Uterus (tissue), 4 donors: ENCODE measurements around the gene MADCAM1. TPM values are rescaled to one million over a fixed set of nuclear protein-coding genes. Genes with fewer than 3 reads are reported as not detected.
A peak's percentile ranks its signal among the peaks of the same experiment; 100 is the strongest.

Source experiments
- DNase-seq, 2 donors: peaks; one replicate each; pipeline ENCODE4 v3.0.0-alpha.2; 2019 to 2020
- H3K27ac ChIP-seq, 2 donors: fragments of 200-600 bp; sonication (generic); 1 replicate in 1 of 2; 2 replicates in 1 of 2; pipeline ENCODE4 v1.5.1; 2016 to 2018
- H3K27me3 ChIP-seq, 2 donors: fragments of 200-600 bp; sonication (generic); one replicate each; pipeline ENCODE4 v1.5.1; 2018 to 2019; ENCODE audit warnings: control low read depth in 1 of 2
- H3K36me3 ChIP-seq, 2 donors: fragments of 200-600 bp; sonication (generic); one replicate each; pipeline ENCODE4 v1.5.1; 2019; ENCODE audit warnings: control low read depth in 1 of 2
- H3K4me1 ChIP-seq, 2 donors: fragments of 200-600 bp; sonication (generic); one replicate each; pipeline ENCODE4 v1.5.1; 2018 to 2019; ENCODE audit warnings: control low read depth in 1 of 2
- H3K4me3 ChIP-seq, 2 donors: fragments of 200-600 bp; sonication (generic); 1 replicate in 1 of 2; 2 replicates in 1 of 2; pipeline ENCODE4 v1.5.1; 2018 to 2019; ENCODE audit warnings: mild to moderate bottlenecking in 1 of 2
- H3K9me3 ChIP-seq, 2 donors: fragments of 200-600 bp; sonication (generic); one replicate each; pipeline ENCODE4 v1.5.1; 2019; ENCODE audit warnings: control low read depth in 1 of 2
- POLR2A ChIP-seq, 2 donors: fragments of 450-650 bp; IDR thresholded peaks; one replicate each; pipeline ENCODE4 v1.6.1; 2016; ENCODE audit warnings: antibody characterized with exemption in 2 of 2, mild to moderate bottlenecking in 1 of 2, moderate library complexity in 1 of 2
- intact Hi-C: fragments of 100-400 bp; cut with DNase I; formaldehyde crosslinking; loops from one replicate; pipeline ENCODE4 v1.15.1; 2023; ENCODE audit warnings: low total_unique reads
- total RNA-seq, 4 donors: library from RNA; depleted of rRNA in 3 of 4; stranded (reverse); fragments of >200 nt in 3 of 4; gene quantifications; one replicate each; pipeline versions ENCODE4 v1.1.0 to v1.2.4, GENCODE V29; 2014 to 2023
- TF ChIP-seq, protein P1 (sequence below), 4 experiments: fragments of 200-600 bp in 2 of 4; fragments of 450-650 bp in 2 of 4; sonication (generic) in 2 of 4; IDR thresholded peaks; one replicate each; pipeline ENCODE4 v1.5.1; 2016 to 2019; ENCODE audit warnings: antibody characterized with exemption in 4 of 4, mild to moderate bottlenecking in 2 of 4, moderate library complexity in 1 of 4
- donor health status: DM: yes; HTN: yes; CAD: no.

Gene MADCAM1
- total RNA-seq, 4 donors from 2014 or later: 0.34 to 2.7 TPM; not detected in 2

DNA sequence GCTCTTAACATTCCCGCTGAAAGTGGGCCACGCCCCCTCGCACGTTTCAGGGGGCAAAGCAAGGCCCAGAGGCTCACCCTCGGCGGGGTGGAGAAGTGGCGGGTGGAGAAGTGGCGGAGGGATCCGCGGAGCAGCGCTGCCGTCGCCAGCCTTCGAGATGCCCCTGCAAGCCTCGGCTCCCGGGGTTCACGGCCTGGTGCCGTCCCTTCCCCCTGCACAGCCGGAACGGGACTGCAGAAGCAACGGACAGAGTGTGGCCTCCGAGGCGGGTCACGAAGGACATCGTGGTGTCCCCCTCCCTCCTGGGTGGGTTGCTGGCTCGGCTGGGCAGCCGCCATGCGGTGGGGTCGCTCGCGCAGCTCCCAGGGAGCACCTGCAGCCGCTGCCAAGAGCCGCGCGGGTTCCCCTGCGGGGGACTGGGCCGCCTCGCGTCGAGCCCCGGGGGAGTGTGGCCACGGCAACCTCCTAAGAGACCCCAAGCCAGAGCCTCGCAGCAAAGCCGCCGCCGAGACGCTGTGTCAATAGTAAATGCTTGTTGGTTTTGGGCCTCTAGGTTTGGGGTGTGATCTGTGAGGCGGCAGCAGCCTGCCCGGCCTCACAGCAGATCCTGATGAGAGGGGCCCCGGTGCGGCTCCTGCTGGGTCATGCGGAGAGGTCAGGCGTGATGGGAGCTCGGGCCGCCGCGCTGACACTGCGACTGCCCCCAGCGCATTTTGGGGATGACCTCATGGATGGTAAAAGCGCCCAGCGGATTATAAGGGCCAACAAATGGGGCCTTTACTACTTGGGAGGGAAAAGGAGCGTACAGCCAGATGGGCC, 16.5 kb downstream of the MADCAM1 start:
- Histone ChIP-seq H3K4me3 (no peak overlapping the region), H3K9me3 (no peaks in the 10 kb centered on the region), H3K27ac (no peak overlapping the region), H3K4me1 (peaks cover 0 to 7% of the 10 kb centered on the region in 2 donors), H3K27me3 (no peaks in the 10 kb centered on the region), H3K36me3 (no peaks in the 10 kb centered on the region)
- intact Hi-C loops: no loop called here
- no peak for DNase-seq
- TF ChIP-seq POLR2A (IDR thresholded peaks at IDR 0.05): no peak
- TF ChIP-seq, protein P1, sequence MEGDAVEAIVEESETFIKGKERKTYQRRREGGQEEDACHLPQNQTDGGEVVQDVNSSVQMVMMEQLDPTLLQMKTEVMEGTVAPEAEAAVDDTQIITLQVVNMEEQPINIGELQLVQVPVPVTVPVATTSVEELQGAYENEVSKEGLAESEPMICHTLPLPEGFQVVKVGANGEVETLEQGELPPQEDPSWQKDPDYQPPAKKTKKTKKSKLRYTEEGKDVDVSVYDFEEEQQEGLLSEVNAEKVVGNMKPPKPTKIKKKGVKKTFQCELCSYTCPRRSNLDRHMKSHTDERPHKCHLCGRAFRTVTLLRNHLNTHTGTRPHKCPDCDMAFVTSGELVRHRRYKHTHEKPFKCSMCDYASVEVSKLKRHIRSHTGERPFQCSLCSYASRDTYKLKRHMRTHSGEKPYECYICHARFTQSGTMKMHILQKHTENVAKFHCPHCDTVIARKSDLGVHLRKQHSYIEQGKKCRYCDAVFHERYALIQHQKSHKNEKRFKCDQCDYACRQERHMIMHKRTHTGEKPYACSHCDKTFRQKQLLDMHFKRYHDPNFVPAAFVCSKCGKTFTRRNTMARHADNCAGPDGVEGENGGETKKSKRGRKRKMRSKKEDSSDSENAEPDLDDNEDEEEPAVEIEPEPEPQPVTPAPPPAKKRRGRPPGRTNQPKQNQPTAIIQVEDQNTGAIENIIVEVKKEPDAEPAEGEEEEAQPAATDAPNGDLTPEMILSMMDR (IDR thresholded peaks at IDR 0.05): no peak

DNA sequence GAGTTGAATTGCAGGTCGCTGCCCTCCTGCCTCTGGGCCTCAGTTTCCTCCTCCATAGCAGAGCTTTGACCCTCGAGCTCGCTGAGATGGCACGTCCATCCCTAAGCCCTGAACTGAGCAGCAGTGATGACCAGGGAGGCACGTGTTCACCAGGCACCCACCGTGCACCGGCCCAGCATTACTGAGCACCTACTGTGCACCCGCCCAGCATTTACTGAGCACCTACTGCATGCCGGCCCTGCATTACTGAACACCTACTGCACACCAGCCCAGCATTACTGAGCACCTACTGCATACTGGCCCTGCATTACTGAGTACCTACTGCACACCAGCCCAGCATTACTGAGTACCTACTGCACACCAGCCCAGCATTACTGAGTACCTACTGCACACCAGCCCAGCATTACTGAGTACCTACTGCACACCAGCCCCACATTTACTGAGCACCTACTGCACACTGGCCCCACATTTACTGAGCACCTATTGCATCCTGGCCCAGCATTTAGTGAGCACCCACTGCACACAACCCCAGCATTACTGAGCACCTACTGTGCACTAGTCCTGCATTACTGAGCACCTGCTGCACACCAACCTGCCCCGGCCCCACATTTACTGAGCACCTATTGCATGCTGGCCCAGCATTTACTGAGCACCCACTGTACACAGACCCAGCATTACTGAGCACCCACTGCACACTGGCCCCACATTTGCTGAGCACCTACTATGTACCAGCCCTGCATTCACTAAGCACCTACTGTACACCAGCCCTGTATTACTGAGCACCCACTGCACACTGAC, 17.3 kb downstream of the MADCAM1 start:
- Histone ChIP-seq H3K36me3 (no peaks in the 10 kb centered on the region), H3K27me3 (no peaks in the 10 kb centered on the region), H3K4me3 (no peak overlapping the region), H3K4me1 (no peaks in the 10 kb centered on the region), H3K9me3 (no peaks in the 10 kb centered on the region), H3K27ac (no peak overlapping the region)
- intact Hi-C loops: no loop called here
- TF ChIP-seq, protein P1 (IDR thresholded peaks at IDR 0.05): no peak
- TF ChIP-seq POLR2A (IDR thresholded peaks at IDR 0.05): no peak
- DNase-seq: no peak

DNA sequence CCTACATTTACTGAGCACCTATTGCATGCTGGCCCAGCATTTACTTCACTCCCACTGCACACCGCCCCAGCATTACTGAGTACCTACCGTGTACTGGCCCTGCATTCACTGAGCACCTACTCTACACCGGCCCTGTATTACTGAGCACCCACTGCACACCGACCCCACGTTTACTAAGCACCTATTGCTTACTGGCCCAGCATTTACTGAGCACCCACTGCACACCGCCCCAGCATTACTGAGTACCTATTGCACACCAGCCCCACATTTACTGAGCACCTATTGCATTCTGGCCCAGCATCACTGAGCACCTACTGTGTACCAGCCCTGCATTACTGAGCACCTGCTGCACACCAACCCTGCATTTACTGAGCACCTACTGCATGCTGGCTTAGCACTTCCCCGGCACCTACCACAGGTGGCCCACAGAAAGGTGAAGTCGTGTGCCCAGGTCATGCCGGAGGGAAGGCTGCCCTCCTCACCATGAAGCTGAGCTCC, 17.9 kb downstream of the MADCAM1 start:
- Histone ChIP-seq H3K9me3 (no peaks in the 10 kb centered on the region), H3K4me1 (no peaks in the 10 kb centered on the region), H3K36me3 (no peaks in the 10 kb centered on the region), H3K4me3 (no peak overlapping the region), H3K27me3 (no peaks in the 10 kb centered on the region), H3K27ac (no peak overlapping the region)
- DNase-seq: no peak
- intact Hi-C loops: no loop called here
- TF ChIP-seq, protein P1 (IDR thresholded peaks at IDR 0.05): no peak
- no peak for TF ChIP-seq POLR2A (IDR thresholded peaks at IDR 0.05)

DNA sequence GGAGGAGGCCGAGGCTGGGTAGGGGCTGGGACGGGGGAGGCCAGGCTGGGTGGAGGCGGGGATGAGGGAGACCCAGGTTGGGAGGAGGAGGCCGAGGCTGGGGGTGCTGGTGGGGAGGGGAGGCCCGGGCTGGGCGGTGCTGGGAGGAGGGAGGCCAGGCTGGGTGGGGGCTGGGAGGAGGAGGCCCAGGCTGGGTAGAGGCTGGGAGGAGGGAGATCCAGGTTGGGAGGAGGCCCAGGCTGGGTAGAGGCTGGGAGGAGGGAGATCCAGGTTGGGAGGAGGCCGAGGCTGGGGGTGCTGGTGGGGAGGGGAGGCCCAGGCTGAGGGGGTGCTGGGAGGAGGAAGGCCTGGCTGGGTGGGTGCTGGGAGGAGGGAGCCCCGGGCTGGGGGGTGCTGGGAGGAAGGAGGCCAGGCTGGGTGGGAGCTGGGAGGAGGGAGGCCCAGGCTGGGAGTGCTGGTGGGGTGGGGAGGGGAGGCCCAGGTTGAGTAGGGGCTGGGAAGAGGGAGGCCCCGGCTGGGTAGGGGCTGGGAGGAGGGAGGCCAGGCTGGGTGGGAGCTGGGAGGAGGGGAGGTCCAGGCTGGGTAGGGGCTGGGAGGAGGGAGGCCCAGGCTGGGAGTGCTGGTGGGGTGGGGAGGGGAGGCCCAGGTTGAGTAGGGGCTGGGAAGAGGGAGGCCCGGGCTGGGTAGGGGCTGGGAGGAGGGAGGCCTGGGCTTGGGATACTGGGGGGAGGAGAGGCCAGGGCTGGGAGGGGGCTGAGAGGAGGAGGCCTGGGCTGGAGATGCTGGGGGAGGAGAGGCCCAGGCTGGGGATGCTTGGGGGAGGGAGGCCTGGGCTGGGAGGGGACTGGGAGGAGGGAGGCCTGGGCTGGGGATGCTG, 21.7 kb downstream of the MADCAM1 start:
- TF ChIP-seq, protein P1 (IDR thresholded peaks at IDR 0.05): no peak
- TF ChIP-seq POLR2A (IDR thresholded peaks at IDR 0.05): no peak
- DNase-seq: peak in 1 of 2 donors; percentile 56
- Histone ChIP-seq H3K36me3 (no peaks in the 10 kb centered on the region), H3K27me3 (no peaks in the 10 kb centered on the region), H3K4me3 (no peak overlapping the region), H3K4me1 (no peaks in the 10 kb centered on the region), H3K27ac (peak overlapping the region in 1 of 2 donors; percentile 30), H3K9me3 (no peaks in the 10 kb centered on the region)
- intact Hi-C loops: no loop called here
